SK-N-SH (cell line): ENCODE results near the gene TULP1. TPM values are rescaled to one million over a fixed set of nuclear protein-coding genes. Genes with fewer than 3 reads are reported as not detected.

Experiments
- CTCF ChIA-PET: fragments of 300-600, 350-600 bp; formaldehyde crosslinking; extraction: SDS; loops from one replicate; lab custom pipeline; 2021; lab: Yijun Ruan, JAX
- POLR2A ChIA-PET: fragments of 350-600 bp; sonication (Branson Sonifier 250); formaldehyde crosslinking; extraction: SDS; loops from one replicate; lab custom pipeline; 2020; ENCODE audit warnings: antibody characterized with exemption, inconsistent platforms; lab: Yijun Ruan, JAX
- DNase-seq: peaks from one replicate; pipeline ENCODE4 v3.0.0; 2012
- H2AFZ ChIP-seq: fragments of 200-600 bp; sonication (generic); 2 replicates; pipeline ENCODE4 v1.8.1; 2016; ENCODE audit warnings: antibody characterized with exemption, mild to moderate bottlenecking, low read depth
- H3F3A ChIP-seq: fragments of 200-600 bp; sonication (generic); replicated peaks from 2 replicates; pipeline ENCODE3; 2016; ENCODE audit warnings: antibody characterized with exemption, mild to moderate bottlenecking; ENCODE audit not compliant: insufficient read depth
- H3K27ac ChIP-seq, 2 experiments: fragments of 200-500 bp in 1 of 2; fragments of 200-600 bp in 1 of 2; sonication (Bioruptor generic) in 1 of 2; sonication (generic), shearing (Covaris generic) in 1 of 2; 2 replicates each; pipeline versions ENCODE4 v1.5.1 to v1.6.1; 2014 to 2016; ENCODE audit warnings: low read depth in 2 of 2, inconsistent platforms in 1 of 2, low read length in 1 of 2, mild to moderate bottlenecking in 1 of 2, mixed read lengths in 1 of 2
- H3K27me3 ChIP-seq: fragments of 200-600 bp; sonication (generic), shearing (Covaris generic); 2 replicates; pipeline ENCODE4 v1.6.1; 2016; ENCODE audit warnings: mixed run types; ENCODE audit not compliant: insufficient read depth
- H3K36me3 ChIP-seq, 2 experiments: fragments of 200-500 bp in 1 of 2; fragments of 200-600 bp in 1 of 2; sonication (Bioruptor generic) in 1 of 2; sonication (generic) in 1 of 2; replicated peaks in 1 of 2; 2 replicates each; pipeline versions ENCODE3 to v1.5.1; 2014 to 2016; ENCODE audit warnings: low read length in 1 of 2, mild to moderate bottlenecking in 1 of 2; ENCODE audit not compliant: insufficient read depth in 2 of 2, control insufficient read depth in 1 of 2
- H3K4me1 ChIP-seq, 2 experiments: fragments of 200-500 bp in 1 of 2; fragments of 200-600 bp in 1 of 2; sonication (Bioruptor generic) in 1 of 2; sonication (generic), shearing (Covaris generic) in 1 of 2; 2 replicates each; pipeline versions ENCODE4 v1.5.1 to v1.6.1; 2014 to 2016; ENCODE audit warnings: low read depth in 1 of 2, low read length in 1 of 2, mixed run types in 1 of 2; ENCODE audit not compliant: insufficient read depth in 2 of 2, control insufficient read depth in 1 of 2
- H3K4me2 ChIP-seq: fragments of 200-600 bp; sonication (generic), shearing (Covaris generic); 2 replicates; pipeline ENCODE4 v1.6.1; 2017; ENCODE audit warnings: mixed run types
- H3K4me3 ChIP-seq, 2 experiments: fragments of 200-500 bp in 1 of 2; fragments of 200-600 bp in 1 of 2; sonication (Bioruptor generic) in 1 of 2; sonication (generic), shearing (Covaris generic) in 1 of 2; 2 replicates each; pipeline versions ENCODE4 v1.5.1 to v1.8.1; 2014 to 2016; ENCODE audit warnings: low read depth in 2 of 2, inconsistent platforms in 1 of 2, low read length in 1 of 2, mild to moderate bottlenecking in 1 of 2, mixed read lengths in 1 of 2, moderate library complexity in 1 of 2
- H3K79me2 ChIP-seq: fragments of 200-600 bp; sonication (generic); 2 replicates; pipeline ENCODE4 v1.8.1; 2017; ENCODE audit warnings: mild to moderate bottlenecking; ENCODE audit not compliant: insufficient read depth
- H3K9ac ChIP-seq: fragments of 200-600 bp; sonication (generic); 2 replicates; pipeline ENCODE4 v1.6.1; 2017; ENCODE audit warnings: mixed run types
- H3K9me2 ChIP-seq: fragments of 200-600 bp; sonication (generic); 2 replicates; pipeline ENCODE4 v1.6.1; 2017; ENCODE audit warnings: mixed run types
- H3K9me3 ChIP-seq: fragments of 200-600 bp; sonication (generic); 2 replicates; pipeline ENCODE4 v1.6.1; 2017; ENCODE audit warnings: mixed run types, mild to moderate bottlenecking, moderate library complexity
- H4K20me1 ChIP-seq: fragments of 200-600 bp; sonication (generic); 2 replicates; pipeline ENCODE4 v1.6.1; 2017; ENCODE audit warnings: mild to moderate bottlenecking, mixed run types; ENCODE audit not compliant: insufficient read depth
- FOXJ3 ChIP-seq: sonication (generic); formaldehyde crosslinking; IDR thresholded peaks from 2 replicates; pipeline ENCODE4 v1.5.1; 2020; ENCODE audit warnings: mild to moderate bottlenecking, missing genetic modification reagents
- FOXM1 ChIP-seq: IDR thresholded peaks from 2 replicates; pipeline ENCODE4 v1.4.0; 2012; ENCODE audit warnings: low read depth, mild to moderate bottlenecking
- GATA2 ChIP-seq: sonication (generic); formaldehyde crosslinking; IDR thresholded peaks from 2 replicates; pipeline ENCODE4 v1.5.0; 2020; ENCODE audit warnings: mild to moderate bottlenecking, missing genetic modification reagents
- IRF3 ChIP-seq: fragments of 150-350 bp; IDR thresholded peaks from 2 replicates; pipeline ENCODE4 v1.6.1; 2016; ENCODE audit warnings: mild to moderate bottlenecking, low read depth, low read length
- NFIC ChIP-seq: IDR thresholded peaks from 2 replicates; pipeline ENCODE4 v1.4.0; 2012; ENCODE audit warnings: borderline replicate concordance
- POLR2AphosphoS5 ChIP-seq: IDR thresholded peaks from 2 replicates; pipeline ENCODE4 v1.6.1; 2012; ENCODE audit warnings: low read depth, low read length
- RAD21 ChIP-seq: IDR thresholded peaks from 2 replicates; pipeline ENCODE4 v1.6.1; 2012; ENCODE audit warnings: mild to moderate bottlenecking, low read length
- RXRA ChIP-seq: IDR thresholded peaks from 2 replicates; pipeline ENCODE4 v1.4.0; 2012; ENCODE audit warnings: low read depth, mild to moderate bottlenecking, borderline replicate concordance
- TCF12 ChIP-seq: IDR thresholded peaks from 2 replicates; pipeline ENCODE4 v1.4.0; 2012
- USF1 ChIP-seq: IDR thresholded peaks from 2 replicates; pipeline ENCODE4 v1.4.0; 2012; ENCODE audit warnings: low read depth, borderline replicate concordance
- USF2 ChIP-seq: fragments of 150-350 bp; IDR thresholded peaks from 2 replicates; pipeline ENCODE4 v1.6.1; 2017; ENCODE audit warnings: antibody characterized with exemption, low read length, low read depth, borderline replicate concordance
- YY1 ChIP-seq: IDR thresholded peaks from 2 replicates; pipeline ENCODE4 v1.4.0; 2012; ENCODE audit warnings: low read depth, mild to moderate bottlenecking
- ZBTB33 ChIP-seq: IDR thresholded peaks from 2 replicates; pipeline ENCODE4 v1.4.0; 2012; ENCODE audit warnings: low read depth, borderline replicate concordance
- WGBS: methylation state at CpG from one replicate; pipeline ENCODE4 v1.1.6; 2017; ENCODE audit warnings: low lambda C conversion rate; 5-methylcytosine and 5-hydroxymethylcytosine counted together
- polyA plus RNA-seq, 3 experiments: library from polyadenylated mRNA; depleted of rRNA; stranded (reverse); fragments of >200 nt; gene quantifications; 2 replicates each; pipeline ENCODE4 v1.2.3, GENCODE V29; 2012
- TF ChIP-seq, protein P1 (sequence below): IDR thresholded peaks from 2 replicates; pipeline ENCODE4 v1.6.1; 2012; ENCODE audit warnings: mild to moderate bottlenecking, low read depth, low read length, moderate library complexity

The TULP1 gene
- polyA plus RNA-seq, 1 of the 3 experiments (the other 2 are of a cell fraction) = not detected

- DNase-seq = no peak
- POLR2A ChIA-PET = no interaction called here
Measured at GRCh38 chr6:35461270-35461669, 51.4 kb downstream of the TULP1 start.

More at GRCh38 chr6:35461270-35461669, 51.4 kb downstream of the TULP1 start:
- no peak overlapping the region for H3K27ac ChIP-seq
- H3K9me3 ChIP-seq = no peaks in the 10 kb centered on the region
- no peak overlapping the region for H3K9ac ChIP-seq
- H2AFZ ChIP-seq = no peak overlapping the region
- no peaks in the 10 kb centered on the region for H3F3A ChIP-seq
- H3K27me3 ChIP-seq = no peaks in the 10 kb centered on the region
- no peak overlapping the region for H3K4me2 ChIP-seq
- 86% methylated on average over 3 of the region's 3 CpGs for WGBS
- CTCF ChIA-PET = interaction anchor here (1.4 kb wide), 1 partner anchor 118 kb away, joined by 3 read pairs; no protein-coding TSS in a partner anchor
- no peaks in the 10 kb centered on the region for H3K79me2 ChIP-seq
- peaks cover 0 to 7% of the 10 kb centered on the region in 2 experiments for H3K36me3 ChIP-seq
- H4K20me1 ChIP-seq = no peaks in the 10 kb centered on the region
- H3K9me2 ChIP-seq = no peaks in the 10 kb centered on the region
- TF ChIP-seq USF1 (no peak), RAD21 (no peak), RXRA (no peak), TCF12 (no peak), YY1 (no peak), IRF3 (no peak), NFIC (no peak), GATA2 (no peak), FOXJ3 (no peak), USF2 (no peak), ZBTB33 (no peak), FOXM1 (no peak), POLR2AphosphoS5 (no peak)
- TF ChIP-seq, protein P1, sequence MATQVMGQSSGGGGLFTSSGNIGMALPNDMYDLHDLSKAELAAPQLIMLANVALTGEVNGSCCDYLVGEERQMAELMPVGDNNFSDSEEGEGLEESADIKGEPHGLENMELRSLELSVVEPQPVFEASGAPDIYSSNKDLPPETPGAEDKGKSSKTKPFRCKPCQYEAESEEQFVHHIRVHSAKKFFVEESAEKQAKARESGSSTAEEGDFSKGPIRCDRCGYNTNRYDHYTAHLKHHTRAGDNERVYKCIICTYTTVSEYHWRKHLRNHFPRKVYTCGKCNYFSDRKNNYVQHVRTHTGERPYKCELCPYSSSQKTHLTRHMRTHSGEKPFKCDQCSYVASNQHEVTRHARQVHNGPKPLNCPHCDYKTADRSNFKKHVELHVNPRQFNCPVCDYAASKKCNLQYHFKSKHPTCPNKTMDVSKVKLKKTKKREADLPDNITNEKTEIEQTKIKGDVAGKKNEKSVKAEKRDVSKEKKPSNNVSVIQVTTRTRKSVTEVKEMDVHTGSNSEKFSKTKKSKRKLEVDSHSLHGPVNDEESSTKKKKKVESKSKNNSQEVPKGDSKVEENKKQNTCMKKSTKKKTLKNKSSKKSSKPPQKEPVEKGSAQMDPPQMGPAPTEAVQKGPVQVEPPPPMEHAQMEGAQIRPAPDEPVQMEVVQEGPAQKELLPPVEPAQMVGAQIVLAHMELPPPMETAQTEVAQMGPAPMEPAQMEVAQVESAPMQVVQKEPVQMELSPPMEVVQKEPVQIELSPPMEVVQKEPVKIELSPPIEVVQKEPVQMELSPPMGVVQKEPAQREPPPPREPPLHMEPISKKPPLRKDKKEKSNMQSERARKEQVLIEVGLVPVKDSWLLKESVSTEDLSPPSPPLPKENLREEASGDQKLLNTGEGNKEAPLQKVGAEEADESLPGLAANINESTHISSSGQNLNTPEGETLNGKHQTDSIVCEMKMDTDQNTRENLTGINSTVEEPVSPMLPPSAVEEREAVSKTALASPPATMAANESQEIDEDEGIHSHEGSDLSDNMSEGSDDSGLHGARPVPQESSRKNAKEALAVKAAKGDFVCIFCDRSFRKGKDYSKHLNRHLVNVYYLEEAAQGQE = no peak
- H3K4me1 ChIP-seq = no peaks in the 10 kb centered on the region
- H3K4me3 ChIP-seq = no peak overlapping the region
